Endothelial cell of umbilical vein (primary cell): ENCODE results near the gene CHRM2. TPM values are rescaled to one million over a fixed set of nuclear protein-coding genes. Genes with fewer than 3 reads are reported as not detected.

Experiments used
- BruUV-seq: library from RNA; stranded (reverse); fragments of 400-500 nt; replicated peaks from 2 replicates; lab custom pipeline; 2021; lab: Mats Ljungman, UMichigan
- CTCF ChIA-PET: fragments of 300-600, 350-600 bp; sonication (Branson Sonifier 250); formaldehyde crosslinking; loops from one replicate; lab custom pipeline; 2021; ENCODE audit warnings: antibody characterized with exemption, inconsistent platforms; lab: Charles Lee
- POLR2A ChIA-PET: fragments of 300-600, 350-600 bp; sonication (Branson Sonifier 250); formaldehyde crosslinking; loops from one replicate; lab custom pipeline; 2021; ENCODE audit warnings: antibody characterized with exemption, inconsistent platforms; lab: Charles Lee
- DNase-seq: peaks from one replicate; pipeline ENCODE4 v3.0.0-alpha.2; 2011; ENCODE audit warnings: low read depth, low spot score
- FAIRE-seq: peaks from 2 replicates; lab custom pipeline; 2011; peaks lifted over from hg19 to GRCh38; lab: Jason Lieb, UNC
- H2AFZ ChIP-seq: 2 replicates; pipeline ENCODE4 v1.6.0; 2012; ENCODE audit warnings: low read depth, low read length, control low read depth, inconsistent platforms
- H3K27ac ChIP-seq: 2 replicates; pipeline ENCODE4 v1.5.1; 2011; ENCODE audit warnings: low read depth, mild to moderate bottlenecking, control low read depth, low read length, moderate library complexity; ENCODE audit not compliant: insufficient read depth
- H3K27me3 ChIP-seq, 2 experiments: 2 replicates each; pipeline versions ENCODE4 v1.6.0 to v1.6.1; 2011; ENCODE audit warnings: low read length in 2 of 2, mixed read lengths in 1 of 2; ENCODE audit not compliant: control insufficient read depth in 2 of 2, insufficient read depth in 2 of 2
- H3K36me3 ChIP-seq, 2 experiments: 2 replicates in 1 of 2; 3 replicates in 1 of 2; pipeline ENCODE4 v1.5.1; 2011; ENCODE audit warnings: low read length in 2 of 2, mild to moderate bottlenecking in 1 of 2, moderate library complexity in 1 of 2; ENCODE audit not compliant: control insufficient read depth in 2 of 2, insufficient read depth in 2 of 2; ENCODE audit errors: extremely low read depth in 1 of 2
- H3K4me1 ChIP-seq: 3 replicates; pipeline ENCODE4 v1.5.1; 2011; ENCODE audit warnings: mild to moderate bottlenecking, low read length; ENCODE audit not compliant: control insufficient read depth, insufficient read depth; ENCODE audit errors: extremely low read depth
- H3K4me2 ChIP-seq: 2 replicates; pipeline ENCODE4 v1.6.1; 2011; ENCODE audit warnings: low read length, control low read depth, mixed read lengths; ENCODE audit not compliant: insufficient read depth
- H3K4me3 ChIP-seq, 3 experiments: fragments of 200-600 bp in 1 of 3; sonication (generic), shearing (Covaris generic) in 1 of 3; replicated peaks in 1 of 3; 2 replicates each; pipeline ENCODE4 v1.5.1; 2011 to 2016; ENCODE audit warnings: control low read depth in 3 of 3, low read length in 3 of 3, mild to moderate bottlenecking in 2 of 3, inconsistent platforms in 1 of 3, low read depth in 1 of 3, moderate library complexity in 1 of 3; ENCODE audit not compliant: insufficient read depth in 1 of 3
- H3K79me2 ChIP-seq: 2 replicates; pipeline ENCODE4 v1.6.0; 2012; ENCODE audit warnings: low read length, inconsistent platforms; ENCODE audit not compliant: control insufficient read depth, insufficient read depth
- H3K9ac ChIP-seq: replicated peaks from 2 replicates; pipeline ENCODE3; 2011; ENCODE audit warnings: low read length, control low read depth; ENCODE audit not compliant: insufficient read depth; ENCODE audit errors: extremely low read depth
- H3K9me1 ChIP-seq: replicated peaks from 3 replicates; pipeline ENCODE4 v1.6.0; 2011; ENCODE audit warnings: mild to moderate bottlenecking, low read length; ENCODE audit not compliant: control insufficient read depth, insufficient read depth; ENCODE audit errors: extremely low read depth
- H3K9me3 ChIP-seq: replicated peaks from 2 replicates; pipeline ENCODE4 v1.5.1; 2012; ENCODE audit warnings: low read length, inconsistent platforms; ENCODE audit not compliant: control insufficient read depth, insufficient read depth
- H4K20me1 ChIP-seq: replicated peaks from 2 replicates; pipeline ENCODE3; 2011; ENCODE audit warnings: mild to moderate bottlenecking, low read length; ENCODE audit not compliant: control insufficient read depth, insufficient read depth; ENCODE audit errors: extremely low read depth
- CTCF ChIP-seq, 2 donors: IDR thresholded peaks; 1 replicate in 1 of 2; 2 replicates in 1 of 2; pipeline ENCODE4 v1.5.1; 2011; ENCODE audit warnings: low read length in 2 of 2, mild to moderate bottlenecking in 2 of 2, moderate library complexity in 2 of 2, control low read depth in 1 of 2, inconsistent platforms in 1 of 2, low read depth in 1 of 2; ENCODE audit not compliant: insufficient read depth in 1 of 2; ENCODE audit errors: extremely low read depth in 1 of 2
- EZH2 ChIP-seq: IDR thresholded peaks from 2 replicates; pipeline ENCODE4 v1.6.1; 2012; ENCODE audit warnings: borderline replicate concordance, low read depth, mild to moderate bottlenecking, moderate library complexity, low read length, inconsistent platforms; ENCODE audit not compliant: severe bottlenecking
- FOS ChIP-seq: IDR thresholded peaks from 2 replicates; pipeline ENCODE4 v1.6.1; 2011; ENCODE audit warnings: mild to moderate bottlenecking, low read length, moderate library complexity, borderline replicate concordance; ENCODE audit not compliant: insufficient read depth
- GATA2 ChIP-seq: IDR thresholded peaks from 2 replicates; pipeline ENCODE4 v1.7.0; 2011; ENCODE audit warnings: low read depth, mild to moderate bottlenecking, moderate library complexity, mixed read lengths, low read length; ENCODE audit not compliant: insufficient read length, insufficient read depth
- JUN ChIP-seq: IDR thresholded peaks from 2 replicates; pipeline ENCODE4 v1.6.1; 2011; ENCODE audit warnings: borderline replicate concordance, low read depth; ENCODE audit not compliant: insufficient read length, insufficient read depth
- MYC ChIP-seq: IDR thresholded peaks from one replicate; pipeline ENCODE4 v1.6.1; 2011; ENCODE audit warnings: mild to moderate bottlenecking, low read depth, low read length
- POLR2A ChIP-seq: IDR thresholded peaks from 2 replicates; pipeline ENCODE4 v1.6.1; 2012; ENCODE audit warnings: low read depth, mild to moderate bottlenecking, control low read depth, low read length
- POLR2AphosphoS5 ChIP-seq: IDR thresholded peaks from 2 replicates; pipeline ENCODE4 v1.6.1; 2012; ENCODE audit warnings: low read depth, mild to moderate bottlenecking, control low read depth, low read length, moderate library complexity; ENCODE audit not compliant: insufficient read depth
- dilution Hi-C: fragments of 300-500 bp; cut with MboI; formaldehyde crosslinking; loops from one replicate; pipeline ENCODE4 v1.15.0; 2019; ENCODE audit warnings: low sequenced_read_pairs; ENCODE audit not compliant: extremely low pct_ligation_motif_present
- intact Hi-C: fragments of 100-400 bp; cut with micrococcal nuclease; formaldehyde crosslinking; loops from one replicate; pipeline ENCODE4 v1.10.0; 2022
- polyA plus RNA-seq, 4 experiments: library from polyadenylated mRNA; depleted of rRNA in 3 of 4; stranded (reverse) in 3 of 4; unstranded in 1 of 4; fragments of >200 nt; gene quantifications; 2 replicates each; pipeline versions ENCODE4 v1.2.1 to v1.2.3, GENCODE V29; 2011 to 2012; ENCODE audit warnings: missing spikeins in 1 of 4
- total RNA-seq: library from RNA; stranded (reverse); gene quantifications from 2 replicates; pipeline ENCODE4 v1.2.3, GENCODE V29; 2021
- TF ChIP-seq, protein P1 (sequence below): IDR thresholded peaks from 2 replicates; pipeline ENCODE4 v1.6.1; 2011; ENCODE audit not compliant: insufficient read depth, insufficient read length

Gene CHRM2
- total and polyA plus RNA-seq, 2 donors (not counting 3 experiments of a cell fraction or from before 2014, with no cell fraction given) = not detected

- Histone ChIP-seq H3K4me2 (no peak overlapping the region), H3K27ac (no peak overlapping the region), H3K9ac (no peak overlapping the region), H3K79me2 (no peaks in the 10 kb centered on the region), H3K9me3 (no peaks in the 10 kb centered on the region), H3K9me1 (no peaks in the 10 kb centered on the region), H3K4me1 (no peaks in the 10 kb centered on the region), H4K20me1 (no peaks in the 10 kb centered on the region), H3K4me3 (no peak overlapping the region), H3K27me3 (no peaks in the 10 kb centered on the region), H2AFZ (no peak overlapping the region), H3K36me3 (no peaks in the 10 kb centered on the region)
- BruUV-seq = no TSS peak
- intact Hi-C loops = no loop called here
- ChIA-PET POLR2A (no interaction called here), CTCF (interaction anchor here (0.6 kb wide), 1 partner anchor 193 kb away, joined by 3 read pairs; no protein-coding TSS in a partner anchor)
- FAIRE-seq (no peak), DNase-seq (no peak)
- TF ChIP-seq POLR2AphosphoS5 (no peak), CTCF (IDR thresholded peaks at IDR 0.05; ENCODE audit: extremely low read depth in 1 of 2, insufficient read depth in 1 of 2, low read depth in 1 of 2, low read length in 2 of 2) (no peak), MYC (no peak)
- dilution Hi-C loops = no loop called here
Observed at GRCh38 chr7:137000621-137001020, 132.2 kb downstream of the CHRM2 start.

GRCh38 chr7:137001041-137001440 is 132.6 kb downstream of the CHRM2 start:
- CTCF ChIA-PET = interaction anchor here (0.6 kb wide), 2 partner anchors 27 to 193 kb away, joined by 3 read pairs; no protein-coding TSS in a partner anchor
- Histone ChIP-seq H3K36me3 (no peaks in the 10 kb centered on the region), H3K9me3 (no peaks in the 10 kb centered on the region), H3K4me1 (no peaks in the 10 kb centered on the region), H4K20me1 (no peaks in the 10 kb centered on the region), H3K27ac (no peak overlapping the region), H3K79me2 (no peaks in the 10 kb centered on the region), H3K9ac (no peak overlapping the region), H3K4me3 (no peak overlapping the region), H3K4me2 (no peak overlapping the region), H3K27me3 (no peaks in the 10 kb centered on the region), H3K9me1 (no peaks in the 10 kb centered on the region), H2AFZ (no peak overlapping the region)
- intact Hi-C loops = no loop called here
- no TSS peak for BruUV-seq
- dilution Hi-C loops = no loop called here
- peak; percentile 72 for DNase-seq
- POLR2A ChIA-PET = no interaction called here
- no peak for FAIRE-seq
- TF ChIP-seq EZH2 (no peak), GATA2 (no peak), POLR2AphosphoS5 (no peak), JUN (no peak), FOS (no peak), MYC (no peak), POLR2A (no peak), CTCF (IDR thresholded peaks at IDR 0.05; ENCODE audit: extremely low read depth in 1 of 2, insufficient read depth in 1 of 2, low read depth in 1 of 2, low read length in 2 of 2) (no peak)
- TF ChIP-seq, protein P1, sequence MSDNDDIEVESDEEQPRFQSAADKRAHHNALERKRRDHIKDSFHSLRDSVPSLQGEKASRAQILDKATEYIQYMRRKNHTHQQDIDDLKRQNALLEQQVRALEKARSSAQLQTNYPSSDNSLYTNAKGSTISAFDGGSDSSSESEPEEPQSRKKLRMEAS = no peak
